ENCODE measurements around the gene PSMA3. TPM values are rescaled to one million over a fixed set of nuclear protein-coding genes. Genes with fewer than 3 reads are reported as not detected.
A peak's percentile ranks its signal among the peaks of the same experiment; 100 is the strongest.

PSMA3 gene
- total and polyA plus RNA-seq, 3 experiments from 2014 or later: 150 to 343 (median 334) TPM

DNA sequence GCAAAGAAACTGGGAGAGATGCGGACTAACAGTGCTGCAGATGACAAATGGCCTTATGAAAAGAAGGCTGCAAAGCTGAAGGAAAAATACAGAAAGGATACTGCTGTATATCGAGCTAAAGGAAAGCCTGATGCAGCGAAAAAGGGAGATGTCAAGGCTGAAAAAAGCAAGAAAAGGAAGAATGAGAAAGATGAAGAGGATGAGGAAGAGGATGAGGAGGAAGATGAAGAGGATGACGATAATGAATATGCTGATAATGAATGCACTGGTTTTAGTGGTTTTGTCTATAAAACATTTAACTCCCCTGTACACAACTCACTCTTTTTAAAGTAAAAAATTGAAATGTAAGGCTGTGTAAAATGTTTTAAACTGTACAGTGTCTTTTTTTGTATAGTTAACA, 40.5 kb downstream of the PSMA3 start:
- Histone ChIP-seq H3K4me3 (ENCODE audit: low read length) (no peak overlapping the region), H3K27ac (ENCODE audit: low read depth, low read length) (no peak overlapping the region), H3K27me3 (ENCODE audit: insufficient read depth, low read length, poor library complexity, severe bottlenecking) (no peaks in the 10 kb centered on the region), H3K4me1 (ENCODE audit: insufficient read depth, low read length) (peaks cover 39% of the 10 kb centered on the region), H3K36me3 (ENCODE audit: insufficient read depth, low read length) (peaks cover 37% of the 10 kb centered on the region), H3K9me3 (ENCODE audit: low read length) (no peaks in the 10 kb centered on the region)
- peak overlapping the region in 4 of 8 donors; percentile 0 to 61 (median 45) for H3K27ac Mint-ChIP-seq
- no peaks in the 10 kb centered on the region for H3K9me3 Mint-ChIP-seq
- ChIA-PET CTCF (no interaction called here), POLR2A (no interaction called here)
- H3K27me3 Mint-ChIP-seq: no peaks in the 10 kb centered on the region
- DNase-seq: no peak
- peaks cover 5 to 90% (median 32%) of the 10 kb centered on the region in 3 donors for H3K36me3 Mint-ChIP-seq
- no peak overlapping the region for H3K4me3 Mint-ChIP-seq
- peaks cover 72 to 87% (median 81%) of the 10 kb centered on the region in 3 donors for H3K4me1 Mint-ChIP-seq

DNA sequence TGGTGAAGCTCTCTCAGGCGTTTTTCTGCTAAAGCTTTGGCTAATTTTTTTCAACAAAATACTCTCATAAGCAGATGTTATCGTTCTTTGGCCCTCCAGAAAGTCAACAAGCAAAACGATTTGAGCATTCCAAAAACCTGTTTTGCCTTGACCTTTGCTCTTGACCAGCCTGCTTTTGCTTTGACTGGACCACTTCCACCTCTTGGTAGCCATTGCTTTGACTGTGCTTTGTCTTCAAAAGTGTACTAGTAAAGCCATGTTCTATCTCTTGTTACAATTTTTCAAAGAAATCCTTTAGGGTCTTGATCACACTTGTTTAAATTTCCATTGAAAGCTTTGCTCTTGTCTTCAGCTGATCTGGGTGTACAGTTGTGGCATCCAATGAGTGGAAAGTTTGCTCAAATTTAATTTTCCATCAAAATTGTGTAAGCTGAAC, 43.0 kb downstream of the PSMA3 start:
- Mint-ChIP-seq H3K9me3 (no peaks in the 10 kb centered on the region), H3K36me3 (peaks cover 5 to 83% (median 34%) of the 10 kb centered on the region in 3 donors), H3K4me3 (no peak overlapping the region), H3K27me3 (no peaks in the 10 kb centered on the region), H3K4me1 (peaks cover 60 to 78% (median 73%) of the 10 kb centered on the region in 3 donors), H3K27ac (peak overlapping the region in 4 of 8 donors; percentile 29 to 80 (median 64))
- POLR2A ChIA-PET: no interaction called here
- peaks cover 27% of the 10 kb centered on the region for H3K4me1 ChIP-seq (ENCODE audit: insufficient read depth, low read length)
- peaks cover 53% of the 10 kb centered on the region for H3K36me3 ChIP-seq (ENCODE audit: insufficient read depth, low read length)
- H3K27ac ChIP-seq (ENCODE audit: low read depth, low read length): no peak overlapping the region
- H3K9me3 ChIP-seq (ENCODE audit: low read length): no peaks in the 10 kb centered on the region
- H3K4me3 ChIP-seq (ENCODE audit: low read length): no peak overlapping the region
- CTCF ChIA-PET: interaction anchor here (0.9 kb wide), 1 partner anchor 10 kb away, joined by 3 read pairs; the partner anchor contains the start of gene ARID4A
- no peaks in the 10 kb centered on the region for H3K27me3 ChIP-seq (ENCODE audit: insufficient read depth, low read length, poor library complexity, severe bottlenecking)
- no peak for DNase-seq

DNA sequence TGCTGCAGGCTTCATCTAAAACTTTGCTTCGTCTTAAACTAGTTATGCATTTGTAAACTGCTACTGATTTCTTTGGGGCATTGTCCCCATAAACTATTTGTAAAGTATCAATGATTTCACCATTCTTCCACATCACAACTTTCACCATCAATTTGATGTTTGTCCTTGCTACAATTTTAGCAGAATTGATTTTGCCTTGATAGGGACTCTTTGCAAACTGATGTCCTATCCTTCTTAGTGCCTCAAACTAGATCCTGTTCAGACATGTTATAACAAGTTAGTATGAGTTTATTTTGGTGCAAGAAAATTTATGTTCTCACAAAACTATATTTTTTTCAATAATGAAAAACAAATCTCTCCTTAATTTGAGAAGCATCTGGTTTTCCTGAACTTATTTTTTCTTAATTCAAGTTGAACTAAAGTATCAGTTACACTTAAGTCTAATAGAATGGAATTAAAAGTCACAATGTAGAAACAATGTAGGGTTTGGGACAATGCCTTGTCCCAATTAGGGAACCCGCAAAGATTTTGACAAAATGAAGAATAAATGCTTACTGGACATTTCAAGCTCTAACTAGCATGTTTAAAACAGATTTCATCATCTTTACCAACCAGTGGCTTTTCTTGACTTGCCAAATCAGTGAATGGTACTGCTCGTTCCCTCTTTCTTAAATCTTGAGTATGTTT, 43.6 kb downstream of the PSMA3 start:
- H3K27ac Mint-ChIP-seq: peak overlapping the region in 6 of 8 donors; percentile 2 to 80 (median 28)
- Histone ChIP-seq H3K27me3 (ENCODE audit: insufficient read depth, low read length, poor library complexity, severe bottlenecking) (no peaks in the 10 kb centered on the region), H3K4me3 (ENCODE audit: low read length) (no peak overlapping the region), H3K9me3 (ENCODE audit: low read length) (no peaks in the 10 kb centered on the region), H3K27ac (ENCODE audit: low read depth, low read length) (no peak overlapping the region), H3K4me1 (ENCODE audit: insufficient read depth, low read length) (peaks cover 30% of the 10 kb centered on the region), H3K36me3 (ENCODE audit: insufficient read depth, low read length) (peaks cover 56% of the 10 kb centered on the region)
- CTCF ChIA-PET: interaction anchor here (0.9 kb wide), 1 partner anchor 10 kb away, joined by 3 read pairs; the partner anchor contains the start of gene ARID4A
- H3K9me3 Mint-ChIP-seq: no peaks in the 10 kb centered on the region
- peaks cover 59 to 77% (median 73%) of the 10 kb centered on the region in 3 donors for H3K4me1 Mint-ChIP-seq
- POLR2A ChIA-PET: interaction anchor here (1.4 kb wide), 1 partner anchor 10 kb away, joined by 7 read pairs; the partner anchor contains the start of gene ARID4A
- peaks cover 5 to 84% (median 35%) of the 10 kb centered on the region in 3 donors for H3K36me3 Mint-ChIP-seq
- no peak for DNase-seq
- H3K4me3 Mint-ChIP-seq: no peak overlapping the region
- H3K27me3 Mint-ChIP-seq: no peaks in the 10 kb centered on the region

DNA sequence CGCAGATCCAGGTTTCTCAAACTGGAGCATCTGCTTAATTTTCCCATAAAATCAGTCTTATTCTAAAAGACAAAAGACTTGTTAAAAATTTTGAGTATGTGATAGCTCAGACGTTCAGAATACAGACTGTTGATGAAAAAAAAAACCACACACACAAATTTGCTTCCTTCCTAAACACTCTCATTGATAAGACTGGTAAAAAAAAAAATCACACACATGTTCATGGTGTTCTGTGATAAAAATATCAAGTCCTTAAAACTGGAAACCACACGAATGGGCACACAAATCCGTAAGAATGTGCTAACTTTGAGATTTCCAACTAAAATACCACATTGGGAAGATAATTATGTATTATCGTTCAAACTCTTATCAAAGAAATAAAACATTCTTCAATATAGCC, 47.0 kb downstream of the PSMA3 start:
- Mint-ChIP-seq H3K27ac (peak overlapping the region in 4 of 8 donors; percentile 24 to 41 (median 28)), H3K4me3 (peak overlapping the region in 1 of 7 donors; percentile 15), H3K27me3 (no peaks in the 10 kb centered on the region), H3K36me3 (peaks cover 4 to 85% (median 27%) of the 10 kb centered on the region in 3 donors), H3K4me1 (peaks cover 66 to 86% (median 83%) of the 10 kb centered on the region in 3 donors), H3K9me3 (no peaks in the 10 kb centered on the region)
- Histone ChIP-seq H3K36me3 (ENCODE audit: insufficient read depth, low read length) (peaks cover 52% of the 10 kb centered on the region), H3K27me3 (ENCODE audit: insufficient read depth, low read length, poor library complexity, severe bottlenecking) (no peaks in the 10 kb centered on the region), H3K9me3 (ENCODE audit: low read length) (no peaks in the 10 kb centered on the region), H3K4me3 (ENCODE audit: low read length) (no peak overlapping the region), H3K27ac (ENCODE audit: low read depth, low read length) (no peak overlapping the region), H3K4me1 (ENCODE audit: insufficient read depth, low read length) (peaks cover 50% of the 10 kb centered on the region)
- DNase-seq: no peak
- ChIA-PET POLR2A (no interaction called here), CTCF (interaction anchor here (0.7 kb wide), 1 partner anchor 32 kb away, joined by 3 read pairs; no protein-coding TSS in a partner anchor)

DNA sequence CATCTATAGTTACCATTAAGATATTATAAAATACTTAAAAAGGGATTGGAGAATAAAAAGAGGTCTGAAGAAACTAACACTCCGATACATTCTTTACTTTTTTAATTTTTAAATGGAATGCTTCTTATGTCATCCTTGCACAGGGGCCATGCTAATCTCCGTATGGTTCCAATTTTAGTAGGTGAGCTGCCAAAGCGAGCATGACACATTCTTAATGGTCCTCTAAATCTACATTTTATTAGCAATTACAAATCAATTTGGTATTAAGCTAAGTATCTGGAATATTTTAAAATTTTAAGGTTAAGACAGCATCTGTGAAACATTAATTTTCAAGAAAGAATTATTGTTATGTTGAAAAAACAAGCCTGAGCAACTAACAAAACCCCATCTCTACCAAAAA, 47.5 kb downstream of the PSMA3 start:
- no peak for DNase-seq
- no peak overlapping the region for H3K27ac ChIP-seq (ENCODE audit: low read depth, low read length)
- ChIA-PET POLR2A (no interaction called here), CTCF (interaction anchor here (0.7 kb wide), 1 partner anchor 31 kb away, joined by 3 read pairs; no protein-coding TSS in a partner anchor)
- H3K9me3 Mint-ChIP-seq: no peaks in the 10 kb centered on the region
- peaks cover 50% of the 10 kb centered on the region for H3K36me3 ChIP-seq (ENCODE audit: insufficient read depth, low read length)
- peaks cover 54% of the 10 kb centered on the region for H3K4me1 ChIP-seq (ENCODE audit: insufficient read depth, low read length)
- H3K27me3 ChIP-seq (ENCODE audit: insufficient read depth, low read length, poor library complexity, severe bottlenecking): no peaks in the 10 kb centered on the region
- peak overlapping the region in 1 of 8 donors; percentile 69 for H3K27ac Mint-ChIP-seq
- peaks cover 72 to 89% (median 88%) of the 10 kb centered on the region in 3 donors for H3K4me1 Mint-ChIP-seq
- H3K4me3 Mint-ChIP-seq: peak overlapping the region in 1 of 7 donors; percentile 54
- peaks cover 4 to 81% (median 27%) of the 10 kb centered on the region in 3 donors for H3K36me3 Mint-ChIP-seq
- H3K27me3 Mint-ChIP-seq: no peaks in the 10 kb centered on the region
- H3K9me3 ChIP-seq (ENCODE audit: low read length): no peaks in the 10 kb centered on the region
- H3K4me3 ChIP-seq (ENCODE audit: low read length): no peak overlapping the region

DNA sequence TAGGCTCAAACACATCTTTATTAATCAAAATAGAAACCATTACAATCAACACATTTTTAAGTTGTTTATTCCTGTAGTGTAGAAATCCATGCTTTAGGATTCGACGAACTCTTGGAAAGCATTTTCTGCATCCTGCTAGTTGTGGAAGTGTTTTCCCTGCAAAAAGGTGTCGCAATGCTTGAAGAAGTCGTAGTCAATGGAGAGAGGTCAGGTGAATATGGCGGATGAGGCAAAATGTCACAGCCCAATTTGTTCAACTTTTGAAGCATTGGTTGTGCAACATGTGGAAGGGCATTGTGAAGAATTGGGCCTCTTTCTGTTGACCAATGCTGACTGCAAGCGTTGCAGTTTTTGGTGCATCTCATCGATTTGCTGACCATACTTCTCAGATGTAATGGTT, 49.6 kb downstream of the PSMA3 start:
- H3K4me3 ChIP-seq (ENCODE audit: low read length): no peak overlapping the region
- Mint-ChIP-seq H3K9me3 (no peaks in the 10 kb centered on the region), H3K27me3 (no peaks in the 10 kb centered on the region), H3K27ac (peak overlapping the region in 2 of 8 donors; percentile 53 to 59), H3K36me3 (peaks cover 4 to 63% (median 16%) of the 10 kb centered on the region in 3 donors), H3K4me1 (peaks cover 54 to 72% (median 71%) of the 10 kb centered on the region in 3 donors), H3K4me3 (peak overlapping the region in 4 of 7 donors; percentile 36 to 77 (median 40))
- no peak overlapping the region for H3K27ac ChIP-seq (ENCODE audit: low read depth, low read length)
- POLR2A ChIA-PET: no interaction called here
- peaks cover 44% of the 10 kb centered on the region for H3K36me3 ChIP-seq (ENCODE audit: insufficient read depth, low read length)
- H3K9me3 ChIP-seq (ENCODE audit: low read length): no peaks in the 10 kb centered on the region
- CTCF ChIA-PET: no interaction called here
- H3K4me1 ChIP-seq (ENCODE audit: insufficient read depth, low read length): peaks cover 49% of the 10 kb centered on the region
- DNase-seq: no peak
- no peaks in the 10 kb centered on the region for H3K27me3 ChIP-seq (ENCODE audit: insufficient read depth, low read length, poor library complexity, severe bottlenecking)

DNA sequence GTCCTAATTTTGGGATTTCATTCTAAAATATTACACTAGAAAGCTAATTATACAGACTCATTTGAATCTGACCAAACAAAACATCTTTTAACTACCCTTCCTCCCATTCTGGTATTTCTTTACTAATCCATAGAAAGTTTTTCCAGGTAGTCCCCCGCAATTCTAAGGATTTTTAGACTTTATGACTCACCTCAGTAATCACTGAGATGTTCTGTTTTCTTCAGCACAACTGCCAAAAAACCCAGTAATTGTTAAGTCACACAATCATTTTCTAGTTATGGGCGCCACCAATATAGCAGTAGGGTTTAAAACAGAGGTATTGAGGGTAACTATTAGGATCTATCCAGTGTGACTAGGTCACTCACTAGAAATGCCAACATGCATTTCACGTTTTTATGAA, 52.1 kb downstream of the PSMA3 start:
- Mint-ChIP-seq H3K27ac (peak overlapping the region in 1 of 8 donors; percentile 70), H3K4me3 (no peak overlapping the region), H3K27me3 (peaks cover 0 to 1% of the 10 kb centered on the region in 2 donors), H3K9me3 (no peaks in the 10 kb centered on the region), H3K4me1 (peaks cover 56 to 72% (median 70%) of the 10 kb centered on the region in 3 donors), H3K36me3 (peaks cover 4 to 53% (median 10%) of the 10 kb centered on the region in 3 donors)
- H3K9me3 ChIP-seq (ENCODE audit: low read length): no peaks in the 10 kb centered on the region
- H3K36me3 ChIP-seq (ENCODE audit: insufficient read depth, low read length): peaks cover 21% of the 10 kb centered on the region
- peaks cover 53% of the 10 kb centered on the region for H3K4me1 ChIP-seq (ENCODE audit: insufficient read depth, low read length)
- CTCF ChIA-PET: no interaction called here
- POLR2A ChIA-PET: interaction anchor here (2.3 to 2.5 kb wide), 2 partner anchors 21 to 24 kb away, joined by 5 to 14 read pairs; no protein-coding TSS in a partner anchor
- DNase-seq: no peak
- H3K27ac ChIP-seq (ENCODE audit: low read depth, low read length): peak overlapping the region; percentile 96
- H3K27me3 ChIP-seq (ENCODE audit: insufficient read depth, low read length, poor library complexity, severe bottlenecking): no peaks in the 10 kb centered on the region
- peak overlapping the region; percentile 86 for H3K4me3 ChIP-seq (ENCODE audit: low read length)

DNA sequence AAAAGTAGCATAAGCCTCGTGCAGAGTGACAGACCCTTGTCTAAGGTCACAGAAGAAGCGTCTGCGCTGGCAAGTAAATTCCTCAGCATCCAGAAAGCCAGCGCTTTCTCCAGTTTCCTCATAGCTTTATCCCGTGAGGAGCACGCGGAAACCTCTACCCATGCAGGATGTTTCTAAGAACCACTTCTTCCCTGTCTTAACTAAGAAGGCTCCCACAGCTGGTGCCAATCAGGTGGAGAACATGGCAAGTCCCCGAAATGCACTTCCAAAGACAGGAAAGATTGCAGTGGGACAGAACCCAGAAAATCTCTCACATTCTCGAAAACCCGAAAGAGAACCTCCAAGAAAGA, 52.7 kb downstream of the PSMA3 start:
- H3K36me3 Mint-ChIP-seq: peaks cover 4 to 55% (median 10%) of the 10 kb centered on the region in 3 donors
- Histone ChIP-seq H3K36me3 (ENCODE audit: insufficient read depth, low read length) (peaks cover 20% of the 10 kb centered on the region), H3K27ac (ENCODE audit: low read depth, low read length) (peak overlapping the region; percentile 96), H3K4me1 (ENCODE audit: insufficient read depth, low read length) (peaks cover 51% of the 10 kb centered on the region), H3K4me3 (ENCODE audit: low read length) (peak overlapping the region; percentile 86), H3K9me3 (ENCODE audit: low read length) (no peaks in the 10 kb centered on the region), H3K27me3 (ENCODE audit: insufficient read depth, low read length, poor library complexity, severe bottlenecking) (no peaks in the 10 kb centered on the region)
- peaks cover 0 to 1% of the 10 kb centered on the region in 2 donors for H3K27me3 Mint-ChIP-seq
- H3K4me3 Mint-ChIP-seq: no peak overlapping the region
- H3K4me1 Mint-ChIP-seq: peaks cover 53 to 70% (median 69%) of the 10 kb centered on the region in 3 donors
- POLR2A ChIA-PET: interaction anchor here (0.5 to 2.9 kb wide), 12 partner anchors 9 to 130 kb away, joined by 3 to 37 read pairs (median 5); partner anchors contain the start of genes ACTR10, KIAA0586, PSMA3 and TIMM9
- no peaks in the 10 kb centered on the region for H3K9me3 Mint-ChIP-seq
- CTCF ChIA-PET: interaction anchor here (1.2 to 3.5 kb wide), 4 partner anchors 9 to 53 kb away, joined by 3 to 9 read pairs (median 4); partner anchors contain the start of gene PSMA3
- DNase-seq: no peak
- no peak overlapping the region for H3K27ac Mint-ChIP-seq
